ENCODE results near the gene MTAP.

MTAP gene

DNA sequence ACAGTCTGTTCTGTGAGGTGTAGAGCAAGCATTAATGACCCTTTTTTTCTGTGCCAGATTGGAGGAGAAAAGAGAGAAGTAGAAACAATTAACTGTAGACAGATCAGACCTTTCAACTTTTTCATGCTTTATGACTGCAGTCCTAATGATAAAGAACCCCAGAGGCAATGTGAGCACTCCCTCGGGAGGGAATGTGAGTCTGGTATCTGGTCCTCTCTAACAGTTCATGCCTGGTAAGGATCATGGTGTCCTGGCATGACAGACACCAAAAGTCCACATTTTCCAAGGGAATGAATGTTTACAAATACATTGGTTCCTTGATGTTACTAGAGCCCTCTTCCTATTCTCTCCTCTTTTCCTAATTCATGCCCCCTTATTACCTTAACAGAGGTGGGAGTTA lies 70.3 kb downstream of the MTAP start:
- Histone ChIP-seq H2AFZ (ENCODE audit: low read depth, low read length) (no peak overlapping the region), H3K27ac (ENCODE audit: low read length) (no peak overlapping the region), H3K27me3 (ENCODE audit: low read depth, low read length) (no peaks in the 10 kb centered on the region), H3K79me2 (ENCODE audit: low read length) (no peaks in the 10 kb centered on the region), H3K9ac (ENCODE audit: low read length) (no peak overlapping the region), H3K9me3 (ENCODE audit: insufficient read depth, low read length) (no peaks in the 10 kb centered on the region), H4K20me1 (ENCODE audit: insufficient read depth, low read length) (no peaks in the 10 kb centered on the region), H3K4me1 (ENCODE audit: low read length) (no peaks in the 10 kb centered on the region), H3K36me3 (replicated peaks; ENCODE audit: low read depth, low read length) (no peaks in the 10 kb centered on the region), H3K4me2 (ENCODE audit: low read length) (no peak overlapping the region), H3K4me3 (ENCODE audit: low read length) (no peak overlapping the region)
- TF ChIP-seq, protein P1, sequence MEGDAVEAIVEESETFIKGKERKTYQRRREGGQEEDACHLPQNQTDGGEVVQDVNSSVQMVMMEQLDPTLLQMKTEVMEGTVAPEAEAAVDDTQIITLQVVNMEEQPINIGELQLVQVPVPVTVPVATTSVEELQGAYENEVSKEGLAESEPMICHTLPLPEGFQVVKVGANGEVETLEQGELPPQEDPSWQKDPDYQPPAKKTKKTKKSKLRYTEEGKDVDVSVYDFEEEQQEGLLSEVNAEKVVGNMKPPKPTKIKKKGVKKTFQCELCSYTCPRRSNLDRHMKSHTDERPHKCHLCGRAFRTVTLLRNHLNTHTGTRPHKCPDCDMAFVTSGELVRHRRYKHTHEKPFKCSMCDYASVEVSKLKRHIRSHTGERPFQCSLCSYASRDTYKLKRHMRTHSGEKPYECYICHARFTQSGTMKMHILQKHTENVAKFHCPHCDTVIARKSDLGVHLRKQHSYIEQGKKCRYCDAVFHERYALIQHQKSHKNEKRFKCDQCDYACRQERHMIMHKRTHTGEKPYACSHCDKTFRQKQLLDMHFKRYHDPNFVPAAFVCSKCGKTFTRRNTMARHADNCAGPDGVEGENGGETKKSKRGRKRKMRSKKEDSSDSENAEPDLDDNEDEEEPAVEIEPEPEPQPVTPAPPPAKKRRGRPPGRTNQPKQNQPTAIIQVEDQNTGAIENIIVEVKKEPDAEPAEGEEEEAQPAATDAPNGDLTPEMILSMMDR (IDR thresholded peaks at IDR 0.05; ENCODE audit: low read depth, low read length): no peak
- no peak for TF ChIP-seq EZH2phosphoT487 (IDR thresholded peaks at IDR 0.05; ENCODE audit: low read depth)

DNA sequence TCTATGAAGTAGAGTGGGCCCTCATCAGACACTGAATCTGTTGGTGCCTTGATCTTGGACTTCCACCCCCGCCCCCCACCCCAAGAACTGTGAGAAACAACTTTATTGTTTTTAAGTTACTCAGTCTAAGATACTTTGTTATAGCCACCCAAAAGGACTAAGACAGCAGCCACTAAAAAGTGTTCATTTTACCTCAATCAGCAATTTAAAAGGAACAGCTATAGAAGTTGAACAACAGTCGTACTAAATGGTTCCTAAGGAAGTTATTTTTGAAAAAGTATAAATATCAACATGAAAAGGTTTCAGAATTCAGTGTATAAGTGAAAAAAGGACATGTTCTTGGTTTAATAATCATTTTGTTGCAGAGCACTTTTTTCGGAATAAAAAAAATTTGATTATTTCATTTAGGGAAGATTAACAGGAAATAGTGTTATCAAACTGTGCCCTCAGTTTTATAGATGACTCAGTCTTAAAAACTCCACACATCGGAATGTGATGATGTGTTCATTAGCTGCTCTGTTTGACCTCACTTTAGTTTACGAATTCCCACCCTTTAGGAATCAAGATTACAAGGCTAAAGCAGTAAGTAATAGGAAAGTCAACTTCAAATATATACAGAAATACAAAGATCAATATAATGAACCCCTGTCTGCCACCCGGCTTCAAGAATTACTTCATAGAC lies 71.2 kb downstream of the MTAP start:
- Histone ChIP-seq H3K79me2 (ENCODE audit: low read length) (no peaks in the 10 kb centered on the region), H3K27me3 (ENCODE audit: low read depth, low read length) (no peaks in the 10 kb centered on the region), H3K36me3 (replicated peaks; ENCODE audit: low read depth, low read length) (no peaks in the 10 kb centered on the region), H3K27ac (ENCODE audit: low read length) (no peak overlapping the region), H2AFZ (ENCODE audit: low read depth, low read length) (no peak overlapping the region), H3K9me3 (ENCODE audit: insufficient read depth, low read length) (no peaks in the 10 kb centered on the region), H3K9ac (ENCODE audit: low read length) (no peak overlapping the region), H3K4me1 (ENCODE audit: low read length) (no peaks in the 10 kb centered on the region), H4K20me1 (ENCODE audit: insufficient read depth, low read length) (no peaks in the 10 kb centered on the region), H3K4me3 (ENCODE audit: low read length) (no peak overlapping the region), H3K4me2 (ENCODE audit: low read length) (no peak overlapping the region)
- TF ChIP-seq EZH2phosphoT487 (IDR thresholded peaks at IDR 0.05; ENCODE audit: low read depth): no peak
- TF ChIP-seq, protein P1 (IDR thresholded peaks at IDR 0.05; ENCODE audit: low read depth, low read length): no peak

DNA sequence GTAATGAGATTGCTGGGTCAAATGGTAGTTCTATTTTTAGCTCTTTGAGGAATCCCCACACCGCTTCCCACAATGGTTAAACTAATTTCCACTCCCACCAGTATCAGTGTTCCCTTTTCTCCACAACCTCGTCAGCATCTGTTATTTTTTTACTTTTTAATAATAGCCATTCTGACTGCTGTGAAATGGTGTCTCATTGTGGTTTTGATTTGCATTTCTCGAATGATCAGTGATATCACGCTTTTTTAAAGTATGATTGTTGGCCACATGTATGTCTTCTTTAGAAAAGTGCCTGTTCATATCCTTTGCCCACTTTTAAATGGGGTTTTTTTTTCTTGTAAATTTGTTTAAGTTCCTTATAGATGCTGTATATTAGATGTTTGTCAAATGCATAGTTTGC lies 73.5 kb downstream of the MTAP start:
- Histone ChIP-seq H3K9me3 (ENCODE audit: insufficient read depth, low read length) (no peaks in the 10 kb centered on the region), H3K79me2 (ENCODE audit: low read length) (no peaks in the 10 kb centered on the region), H4K20me1 (ENCODE audit: insufficient read depth, low read length) (no peaks in the 10 kb centered on the region), H3K27me3 (ENCODE audit: low read depth, low read length) (no peaks in the 10 kb centered on the region), H3K4me1 (ENCODE audit: low read length) (no peaks in the 10 kb centered on the region), H3K9ac (ENCODE audit: low read length) (no peak overlapping the region), H3K36me3 (replicated peaks; ENCODE audit: low read depth, low read length) (no peaks in the 10 kb centered on the region), H3K4me3 (ENCODE audit: low read length) (no peak overlapping the region), H3K4me2 (ENCODE audit: low read length) (no peak overlapping the region), H3K27ac (ENCODE audit: low read length) (no peak overlapping the region), H2AFZ (ENCODE audit: low read depth, low read length) (no peak overlapping the region)
- TF ChIP-seq, protein P1 (IDR thresholded peaks at IDR 0.05; ENCODE audit: low read depth, low read length): no peak
- TF ChIP-seq EZH2phosphoT487 (IDR thresholded peaks at IDR 0.05; ENCODE audit: low read depth): no peak

DNA sequence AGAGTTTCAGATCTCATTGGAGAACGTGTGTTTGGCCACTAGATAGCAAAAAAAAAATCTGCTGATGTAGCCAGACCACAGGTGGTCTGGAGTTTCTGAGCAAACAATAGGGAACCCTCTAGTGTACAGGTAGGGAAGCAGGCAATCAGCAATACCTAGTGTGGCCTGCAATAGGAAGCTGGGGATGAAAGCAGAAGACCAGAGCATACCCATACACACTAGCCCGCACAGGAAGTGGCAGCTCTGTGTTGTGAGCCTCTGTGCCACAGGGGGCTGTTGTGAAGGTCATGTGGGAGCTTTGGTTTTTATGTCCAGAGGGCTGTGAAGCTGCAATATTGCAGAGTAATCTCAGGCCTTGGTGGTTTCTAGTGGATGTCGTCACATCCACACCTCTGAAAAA lies 81.2 kb downstream of the MTAP start:
- Histone ChIP-seq H3K27ac (ENCODE audit: low read length) (no peak overlapping the region), H3K36me3 (replicated peaks; ENCODE audit: low read depth, low read length) (no peaks in the 10 kb centered on the region), H3K4me1 (ENCODE audit: low read length) (no peaks in the 10 kb centered on the region), H3K27me3 (ENCODE audit: low read depth, low read length) (no peaks in the 10 kb centered on the region), H3K9ac (ENCODE audit: low read length) (no peak overlapping the region), H3K79me2 (ENCODE audit: low read length) (no peaks in the 10 kb centered on the region), H3K4me3 (ENCODE audit: low read length) (no peak overlapping the region), H2AFZ (ENCODE audit: low read depth, low read length) (no peak overlapping the region), H4K20me1 (ENCODE audit: insufficient read depth, low read length) (no peaks in the 10 kb centered on the region), H3K9me3 (ENCODE audit: insufficient read depth, low read length) (no peaks in the 10 kb centered on the region), H3K4me2 (ENCODE audit: low read length) (no peak overlapping the region)
- TF ChIP-seq, protein P1 (IDR thresholded peaks at IDR 0.05; ENCODE audit: low read depth, low read length): no peak
- TF ChIP-seq EZH2phosphoT487 (IDR thresholded peaks at IDR 0.05; ENCODE audit: low read depth): no peak
